ENCODE measurements around the gene TMEM63A.
"Not testable (repeated sequence)": the region's sequence is repeated elsewhere in the genome, so short reads cannot be mapped to it uniquely, and the experiment has no call there.

DNA sequence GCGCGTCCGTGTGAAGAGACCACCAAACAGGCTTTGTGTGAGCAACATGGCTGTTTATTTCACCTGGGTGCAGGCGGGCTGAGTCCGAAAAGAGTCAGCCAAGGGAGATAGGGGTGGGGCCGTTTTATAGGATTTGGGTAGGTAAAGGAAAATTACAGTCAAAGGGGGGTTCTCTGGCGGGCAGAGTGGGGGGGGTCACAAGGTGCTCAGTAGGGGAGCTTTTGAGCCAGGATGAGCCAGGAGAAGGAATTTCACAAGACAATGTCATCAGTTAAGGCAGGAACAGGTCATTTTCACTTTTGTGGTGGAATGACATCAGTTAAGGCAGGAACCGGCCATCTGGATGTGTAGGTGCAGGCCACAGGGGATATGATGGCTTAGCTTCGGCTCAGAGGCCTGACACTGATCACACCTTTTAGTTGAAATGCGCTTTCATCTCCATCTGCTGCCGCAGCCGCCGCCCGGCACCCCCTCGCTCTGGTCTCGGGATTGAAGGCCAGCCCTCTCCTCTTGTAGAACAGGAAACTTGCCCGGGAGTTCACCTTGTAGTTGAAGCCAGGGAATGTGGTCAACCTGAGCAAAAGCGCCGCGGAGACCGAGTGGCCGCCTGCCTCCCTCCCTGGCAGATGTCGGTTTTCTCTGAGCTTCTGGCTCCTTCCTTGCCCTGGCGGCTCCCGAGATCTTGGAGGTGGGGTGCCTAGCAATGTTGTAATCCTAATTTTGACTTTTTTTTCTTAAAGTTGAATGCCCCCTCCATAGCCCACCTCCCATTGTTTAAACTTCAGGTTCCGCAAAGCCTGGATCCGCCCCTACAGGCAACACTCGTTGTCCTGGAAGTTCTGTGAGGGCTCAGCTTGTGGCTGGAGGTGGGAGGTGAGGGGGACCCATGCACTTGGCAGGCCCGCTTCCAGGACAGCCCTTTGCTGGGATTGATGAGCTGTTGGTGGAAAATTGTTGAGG lies 71.3 kb downstream of the TMEM63A start:
- not testable (repeated sequence) for TF ChIP-seq CTCF (IDR thresholded peaks at IDR 0.05 in 8 of 11, conservative IDR thresholded peaks at IDR 0.05 in 3 of 11); POLR2A (IDR thresholded peaks at IDR 0.05)
- TF ChIP-seq POLR2AphosphoS5 (IDR thresholded peaks at IDR 0.05), result peak in 1 of 3 donors; percentile 33

All from spleen (tissue), 7 donors.